Stomach (tissue), 4 donors: Measurements from ENCODE around the gene ELOVL7.

Source experiments
- CTCF ChIP-seq, 7 experiments: fragments of 450-650 bp in 4 of 7; fragments of 200-600 bp in 3 of 7; sonication (generic) in 3 of 7; IDR thresholded peaks; one replicate each; pipeline ENCODE4 v1.5.1; 2016 to 2019; ENCODE audit warnings: antibody characterized with exemption in 7 of 7, control low read depth in 2 of 7, mild to moderate bottlenecking in 1 of 7
- EP300 ChIP-seq: sonication (generic); formaldehyde crosslinking; IDR thresholded peaks from one replicate; pipeline ENCODE4 v1.6.1; 2017; ENCODE audit warnings: antibody characterized with exemption
- POLR2A ChIP-seq, 4 donors: fragments of 450-650 bp; IDR thresholded peaks; one replicate each; pipeline ENCODE4 v1.6.1; 2016; ENCODE audit warnings: antibody characterized with exemption in 4 of 4, control low read depth in 2 of 4, mild to moderate bottlenecking in 1 of 4, moderate library complexity in 1 of 4

DNA sequence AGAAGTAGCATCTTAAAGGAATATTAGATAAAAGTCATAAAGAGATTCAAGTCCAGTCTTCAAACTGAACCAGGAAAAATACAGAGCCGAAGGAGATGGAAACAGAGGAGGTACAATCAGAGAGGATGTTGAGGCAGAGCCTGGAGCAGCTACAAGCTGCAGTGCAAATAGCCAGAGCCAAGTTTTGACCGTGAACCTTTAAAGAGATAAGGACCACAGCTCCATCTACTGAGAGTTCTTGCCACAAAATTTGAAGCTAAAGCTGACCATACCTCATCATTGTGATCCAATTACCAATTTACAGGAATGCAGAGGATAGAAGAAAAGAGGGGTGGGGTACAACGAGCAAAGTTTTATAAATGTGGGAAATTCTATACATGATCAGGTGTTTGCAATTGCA lies 133.7 kb downstream of the ELOVL7 start:
- TF ChIP-seq CTCF (IDR thresholded peaks at IDR 0.05) (no peak), POLR2A (IDR thresholded peaks at IDR 0.05) (no peak), EP300 (no peak)
